ENCODE measurements around the gene ZEB1.
"Not testable (repeated sequence)": the region's sequence is repeated elsewhere in the genome, so short reads cannot be mapped to it uniquely, and the experiment has no call there.

ZEB1 gene

DNA sequence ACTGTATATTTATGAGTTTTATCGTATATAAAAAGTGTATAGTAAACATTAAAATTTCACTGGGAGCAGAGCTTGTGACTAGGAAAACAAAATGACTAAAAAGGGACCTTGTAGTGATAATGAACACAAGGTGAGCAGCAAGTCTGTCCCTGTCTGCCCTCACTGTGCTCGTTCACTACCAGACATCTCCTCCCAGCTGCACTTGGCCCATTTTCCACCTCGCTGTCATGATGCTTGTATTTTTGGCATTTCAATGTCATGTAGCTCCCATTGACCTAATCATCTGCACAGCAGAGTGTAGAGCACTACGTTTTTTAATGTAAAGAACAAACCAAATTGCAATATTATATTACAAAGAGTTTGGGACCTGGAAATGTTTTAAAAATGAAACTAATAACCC, 207.2 kb downstream of the ZEB1 start:
- no peak for DNase-seq (ENCODE audit: low read depth)

GRCh38 chr10:31526681-31527080, 207.7 kb downstream of the ZEB1 start:
- no peak for DNase-seq (ENCODE audit: low read depth)
- no peak overlapping the region for H3K4me3 ChIP-seq (ENCODE audit: low read depth, low read length)
- TF ChIP-seq, protein P1, sequence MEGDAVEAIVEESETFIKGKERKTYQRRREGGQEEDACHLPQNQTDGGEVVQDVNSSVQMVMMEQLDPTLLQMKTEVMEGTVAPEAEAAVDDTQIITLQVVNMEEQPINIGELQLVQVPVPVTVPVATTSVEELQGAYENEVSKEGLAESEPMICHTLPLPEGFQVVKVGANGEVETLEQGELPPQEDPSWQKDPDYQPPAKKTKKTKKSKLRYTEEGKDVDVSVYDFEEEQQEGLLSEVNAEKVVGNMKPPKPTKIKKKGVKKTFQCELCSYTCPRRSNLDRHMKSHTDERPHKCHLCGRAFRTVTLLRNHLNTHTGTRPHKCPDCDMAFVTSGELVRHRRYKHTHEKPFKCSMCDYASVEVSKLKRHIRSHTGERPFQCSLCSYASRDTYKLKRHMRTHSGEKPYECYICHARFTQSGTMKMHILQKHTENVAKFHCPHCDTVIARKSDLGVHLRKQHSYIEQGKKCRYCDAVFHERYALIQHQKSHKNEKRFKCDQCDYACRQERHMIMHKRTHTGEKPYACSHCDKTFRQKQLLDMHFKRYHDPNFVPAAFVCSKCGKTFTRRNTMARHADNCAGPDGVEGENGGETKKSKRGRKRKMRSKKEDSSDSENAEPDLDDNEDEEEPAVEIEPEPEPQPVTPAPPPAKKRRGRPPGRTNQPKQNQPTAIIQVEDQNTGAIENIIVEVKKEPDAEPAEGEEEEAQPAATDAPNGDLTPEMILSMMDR (IDR thresholded peaks at IDR 0.05; ENCODE audit: low read depth, low read length, missing control alignments), result no peak

More for the DNA sequence above, 207.2 kb downstream of the ZEB1 start:
- TF ChIP-seq, protein P1 (IDR thresholded peaks at IDR 0.05; ENCODE audit: low read depth, low read length, missing control alignments), result no peak
- no peak overlapping the region for H3K4me3 ChIP-seq (ENCODE audit: low read depth, low read length)

DNA sequence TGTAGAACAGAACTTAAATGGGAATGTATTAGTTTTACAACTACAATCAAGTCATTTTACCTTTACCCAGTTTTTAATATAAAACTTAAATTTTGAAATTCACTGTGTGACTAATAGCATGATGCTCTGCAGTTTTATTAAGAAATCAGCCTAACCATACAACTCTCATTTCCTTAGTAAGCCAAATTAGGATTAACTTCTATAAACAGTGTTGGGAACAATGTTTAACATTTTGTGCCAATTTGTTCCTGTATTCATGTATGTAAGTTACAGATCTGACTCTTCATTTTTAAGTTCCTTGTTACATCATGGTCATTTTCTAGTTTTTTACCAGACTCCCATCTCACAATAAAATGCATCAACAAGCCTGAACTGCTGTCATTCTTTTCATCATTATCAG, 209.8 kb downstream of the ZEB1 start:
- no peak overlapping the region for H3K4me3 ChIP-seq (ENCODE audit: low read depth, low read length)
- TF ChIP-seq, protein P1 (IDR thresholded peaks at IDR 0.05; ENCODE audit: low read depth, low read length, missing control alignments), result no peak

DNA sequence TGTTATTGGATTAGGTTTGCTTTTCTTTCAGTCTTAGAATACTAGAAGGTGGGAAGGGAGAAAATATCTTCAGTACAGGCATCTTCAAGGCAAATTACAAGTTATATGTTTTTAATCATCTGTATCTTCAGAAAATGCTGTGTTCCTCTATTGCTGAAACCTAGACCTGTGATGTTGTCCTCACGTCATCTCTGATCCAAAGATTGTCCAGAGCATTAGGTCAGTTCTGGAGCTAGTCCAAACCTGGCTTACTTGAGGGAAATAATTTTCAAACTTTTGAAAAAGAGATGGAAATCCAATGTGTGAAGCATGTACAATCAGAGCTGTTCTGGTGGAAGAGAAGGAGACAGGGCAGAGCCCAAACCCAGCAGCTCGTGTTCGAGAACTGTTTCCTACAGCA, 217.3 kb downstream of the ZEB1 start:
- H3K4me3 ChIP-seq (ENCODE audit: low read depth, low read length), result no peak overlapping the region
- TF ChIP-seq, protein P1 (IDR thresholded peaks at IDR 0.05; ENCODE audit: low read depth, low read length, missing control alignments), result no peak
- no peak for DNase-seq (ENCODE audit: low read depth)

More for the DNA sequence above, 209.8 kb downstream of the ZEB1 start:
- DNase-seq (ENCODE audit: low read depth), result no peak

- TF ChIP-seq, protein P1 (IDR thresholded peaks at IDR 0.05; ENCODE audit: low read depth, low read length, missing control alignments), result no peak
- DNase-seq (ENCODE audit: low read depth), result no peak
- H3K4me3 ChIP-seq (ENCODE audit: low read depth, low read length), result no peak overlapping the region
Observed at GRCh38 chr10:31549896-31550295, 230.9 kb downstream of the ZEB1 start.

- no peak overlapping the region for H3K4me3 ChIP-seq (ENCODE audit: low read depth, low read length)
- DNase-seq (ENCODE audit: low read depth), result no peak
- TF ChIP-seq, protein P1 (IDR thresholded peaks at IDR 0.05; ENCODE audit: low read depth, low read length, missing control alignments), result no peak
Observed at GRCh38 chr10:31554556-31554955, 235.5 kb downstream of the ZEB1 start.

DNA sequence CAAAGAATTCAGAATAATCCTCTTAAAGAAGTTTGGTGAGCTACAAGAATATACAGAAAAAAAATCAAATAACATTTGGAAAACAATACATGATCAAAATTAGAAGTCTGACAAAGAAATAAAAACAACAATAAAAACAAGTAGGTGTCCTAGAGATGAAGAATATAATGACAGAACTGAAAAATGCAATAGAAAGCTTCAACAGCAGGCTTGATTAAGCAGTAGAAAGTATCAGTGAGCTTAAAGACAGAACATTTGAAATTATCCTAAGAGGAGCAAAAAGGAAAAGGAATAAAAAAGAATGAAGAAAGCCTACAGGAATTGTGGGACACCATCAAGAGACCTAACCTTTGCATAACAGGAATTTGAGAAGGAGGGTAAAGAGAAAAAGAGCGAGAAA, 238.8 kb downstream of the ZEB1 start:
- no peak overlapping the region for H3K4me3 ChIP-seq (ENCODE audit: low read depth, low read length)
- TF ChIP-seq, protein P1 (IDR thresholded peaks at IDR 0.05; ENCODE audit: low read depth, low read length, missing control alignments), result no peak
- no peak for DNase-seq (ENCODE audit: low read depth)

- not testable (repeated sequence) for DNase-seq (ENCODE audit: low read depth); H3K4me3 ChIP-seq (ENCODE audit: low read depth, low read length)
Observed at GRCh38 chr10:31568252-31568861, 249.3 kb downstream of the ZEB1 start.
